ENCODE measurements around the gene SNAI1. TPM values are rescaled to one million over a fixed set of nuclear protein-coding genes. Genes with fewer than 3 reads are reported as not detected.

SNAI1 gene
- polyA plus RNA-seq, 4 donors, result 1.1 to 7.8 (median 6.9) TPM; not detected in 1

- H3K4me1 ChIP-seq (ENCODE audit: control insufficient read depth in 3 of 3, insufficient read depth in 2 of 3, low read depth in 1 of 3, low read length in 2 of 3), result peaks cover 2 to 51% (median 7%) of the 10 kb centered on the region in 3 donors
- no peak overlapping the region for H3K4me3 ChIP-seq (ENCODE audit: low read depth in 1 of 3, low read length in 3 of 3)
- H3K27me3 ChIP-seq (ENCODE audit: control insufficient read depth in 3 of 3, insufficient read depth in 3 of 3, low read length in 3 of 3), result peaks cover 0 to 11% (median 0%) of the 10 kb centered on the region in 3 donors
- no peak for DNase-seq
- peaks cover 0 to 35% (median 0%) of the 10 kb centered on the region in 3 donors for H3K36me3 ChIP-seq (ENCODE audit: control insufficient read depth in 3 of 3, insufficient read depth in 2 of 3, low read depth in 1 of 3, low read length in 3 of 3)
- H3K9me3 ChIP-seq (ENCODE audit: control insufficient read depth in 2 of 2, insufficient read depth in 1 of 2, low read depth in 1 of 2, low read length in 1 of 2), result no peaks in the 10 kb centered on the region
- no peak overlapping the region for H3K27ac ChIP-seq (ENCODE audit: low read depth in 1 of 3, low read length in 2 of 3)
- no peak for FAIRE-seq
- WGBS, 3 donors, result 83 to 85% (median 84%) methylated on average over 4 of the region's 4 CpGs
Measured at GRCh38 chr20:49986049-49986448, 3.3 kb downstream of the SNAI1 start.

- H3K4me1 ChIP-seq (ENCODE audit: control insufficient read depth in 3 of 3, insufficient read depth in 2 of 3, low read depth in 1 of 3, low read length in 2 of 3), result peaks cover 2 to 39% (median 3%) of the 10 kb centered on the region in 3 donors
- DNase-seq (no peak), FAIRE-seq (no peak)
- H3K9me3 ChIP-seq (ENCODE audit: control insufficient read depth in 2 of 2, insufficient read depth in 1 of 2, low read depth in 1 of 2, low read length in 1 of 2), result no peaks in the 10 kb centered on the region
- WGBS, 3 donors, result 80 to 86% (median 85%) methylated on average over 15 of the region's 15 CpGs
- H3K27ac ChIP-seq (ENCODE audit: low read depth in 1 of 3, low read length in 2 of 3), result peak overlapping the region in 1 of 3 donors; percentile 56
- peaks cover 0 to 35% (median 0%) of the 10 kb centered on the region in 3 donors for H3K36me3 ChIP-seq (ENCODE audit: control insufficient read depth in 3 of 3, insufficient read depth in 2 of 3, low read depth in 1 of 3, low read length in 3 of 3)
- H3K27me3 ChIP-seq (ENCODE audit: control insufficient read depth in 3 of 3, insufficient read depth in 3 of 3, low read length in 3 of 3), result peaks cover 0 to 2% (median 0%) of the 10 kb centered on the region in 3 donors
- H3K4me3 ChIP-seq (ENCODE audit: low read depth in 1 of 3, low read length in 3 of 3), result no peak overlapping the region
Measured at GRCh38 chr20:49987015-49987867, 4.5 kb downstream of the SNAI1 start.

- Histone ChIP-seq H3K9me3 (ENCODE audit: control insufficient read depth in 2 of 2, insufficient read depth in 1 of 2, low read depth in 1 of 2, low read length in 1 of 2) (no peaks in the 10 kb centered on the region), H3K27ac (ENCODE audit: low read depth in 1 of 3, low read length in 2 of 3) (peak overlapping the region in 2 of 3 donors; percentile 40 to 56), H3K4me3 (ENCODE audit: low read depth in 1 of 3, low read length in 3 of 3) (no peak overlapping the region), H3K36me3 (ENCODE audit: control insufficient read depth in 3 of 3, insufficient read depth in 2 of 3, low read depth in 1 of 3, low read length in 3 of 3) (peaks cover 0 to 35% (median 0%) of the 10 kb centered on the region in 3 donors), H3K27me3 (ENCODE audit: control insufficient read depth in 3 of 3, insufficient read depth in 3 of 3, low read length in 3 of 3) (no peaks in the 10 kb centered on the region), H3K4me1 (ENCODE audit: control insufficient read depth in 3 of 3, insufficient read depth in 2 of 3, low read depth in 1 of 3, low read length in 2 of 3) (peaks cover 0 to 35% (median under 1%) of the 10 kb centered on the region in 3 donors)
- WGBS, 3 donors, result 76 to 90% (median 81%) methylated on average over 18 of the region's 18 CpGs
- no peak for DNase-seq
- FAIRE-seq, result no peak
Measured at GRCh38 chr20:49987868-49988690, 5.3 kb downstream of the SNAI1 start.

- peak overlapping the region in 2 of 3 donors; percentile 65 to 88 for H3K27ac ChIP-seq (ENCODE audit: low read depth in 1 of 3, low read length in 2 of 3)
- DNase-seq (peak in 1 of 2 donors; percentile 45), FAIRE-seq (no peak)
- peaks cover 0 to 23% (median 0%) of the 10 kb centered on the region in 3 donors for H3K4me1 ChIP-seq (ENCODE audit: control insufficient read depth in 3 of 3, insufficient read depth in 2 of 3, low read depth in 1 of 3, low read length in 2 of 3)
- no peak overlapping the region for H3K4me3 ChIP-seq (ENCODE audit: low read depth in 1 of 3, low read length in 3 of 3)
- H3K27me3 ChIP-seq (ENCODE audit: control insufficient read depth in 3 of 3, insufficient read depth in 3 of 3, low read length in 3 of 3), result no peaks in the 10 kb centered on the region
- no peaks in the 10 kb centered on the region for H3K9me3 ChIP-seq (ENCODE audit: control insufficient read depth in 2 of 2, insufficient read depth in 1 of 2, low read depth in 1 of 2, low read length in 1 of 2)
- H3K36me3 ChIP-seq (ENCODE audit: control insufficient read depth in 3 of 3, insufficient read depth in 2 of 3, low read depth in 1 of 3, low read length in 3 of 3), result peaks cover 0 to 26% (median 0%) of the 10 kb centered on the region in 3 donors
- WGBS, 3 donors, result 44 to 79% (median 71%) methylated on average over 21 to 22 of the region's 22 CpGs
Measured at GRCh38 chr20:49989234-49990065, 6.7 kb downstream of the SNAI1 start.

- Histone ChIP-seq H3K4me1 (ENCODE audit: control insufficient read depth in 3 of 3, insufficient read depth in 2 of 3, low read depth in 1 of 3, low read length in 2 of 3) (peaks cover 0 to 15% (median 0%) of the 10 kb centered on the region in 3 donors), H3K4me3 (ENCODE audit: low read depth in 1 of 3, low read length in 3 of 3) (no peak overlapping the region), H3K27ac (ENCODE audit: low read depth in 1 of 3, low read length in 2 of 3) (peak overlapping the region in 2 of 3 donors; percentile 53 to 65), H3K9me3 (ENCODE audit: control insufficient read depth in 2 of 2, insufficient read depth in 1 of 2, low read depth in 1 of 2, low read length in 1 of 2) (no peaks in the 10 kb centered on the region), H3K36me3 (ENCODE audit: control insufficient read depth in 3 of 3, insufficient read depth in 2 of 3, low read depth in 1 of 3, low read length in 3 of 3) (peaks cover 0 to 23% (median 0%) of the 10 kb centered on the region in 3 donors), H3K27me3 (ENCODE audit: control insufficient read depth in 3 of 3, insufficient read depth in 3 of 3, low read length in 3 of 3) (no peaks in the 10 kb centered on the region)
- 15 to 41% (median 35%) methylated on average over 9 of the region's 9 CpGs for WGBS, 3 donors
- FAIRE-seq, result no peak
- no peak for DNase-seq
Measured at GRCh38 chr20:49990271-49990720, 7.5 kb downstream of the SNAI1 start.

GRCh38 chr20:49993301-49993751 lies 10.5 kb downstream of the SNAI1 start:
- FAIRE-seq, result no peak
- WGBS, 3 donors, result 62 to 88% (median 69%) methylated on average over 6 of the region's 6 CpGs
- DNase-seq, result no peak
- peaks cover 0 to 3% (median 0%) of the 10 kb centered on the region in 3 donors for H3K36me3 ChIP-seq (ENCODE audit: control insufficient read depth in 3 of 3, insufficient read depth in 2 of 3, low read depth in 1 of 3, low read length in 3 of 3)
- H3K27me3 ChIP-seq (ENCODE audit: control insufficient read depth in 3 of 3, insufficient read depth in 3 of 3, low read length in 3 of 3), result no peaks in the 10 kb centered on the region
- H3K4me1 ChIP-seq (ENCODE audit: control insufficient read depth in 3 of 3, insufficient read depth in 2 of 3, low read depth in 1 of 3, low read length in 2 of 3), result peaks cover 0 to 15% (median 0%) of the 10 kb centered on the region in 3 donors
- H3K9me3 ChIP-seq (ENCODE audit: control insufficient read depth in 2 of 2, insufficient read depth in 1 of 2, low read depth in 1 of 2, low read length in 1 of 2), result no peaks in the 10 kb centered on the region
- no peak overlapping the region for H3K27ac ChIP-seq (ENCODE audit: low read depth in 1 of 3, low read length in 2 of 3)
- no peak overlapping the region for H3K4me3 ChIP-seq (ENCODE audit: low read depth in 1 of 3, low read length in 3 of 3)

- no peak overlapping the region for H3K4me3 ChIP-seq (ENCODE audit: low read depth in 1 of 3, low read length in 3 of 3)
- H3K9me3 ChIP-seq (ENCODE audit: control insufficient read depth in 2 of 2, insufficient read depth in 1 of 2, low read depth in 1 of 2, low read length in 1 of 2), result no peaks in the 10 kb centered on the region
- 87 to 94% (median 89%) methylated on average over 3 of the region's 3 CpGs for WGBS, 3 donors
- H3K36me3 ChIP-seq (ENCODE audit: control insufficient read depth in 3 of 3, insufficient read depth in 2 of 3, low read depth in 1 of 3, low read length in 3 of 3), result no peaks in the 10 kb centered on the region
- FAIRE-seq (no peak), DNase-seq (no peak)
- no peaks in the 10 kb centered on the region for H3K27me3 ChIP-seq (ENCODE audit: control insufficient read depth in 3 of 3, insufficient read depth in 3 of 3, low read length in 3 of 3)
- no peak overlapping the region for H3K27ac ChIP-seq (ENCODE audit: low read depth in 1 of 3, low read length in 2 of 3)
- no peaks in the 10 kb centered on the region for H3K4me1 ChIP-seq (ENCODE audit: control insufficient read depth in 3 of 3, insufficient read depth in 2 of 3, low read depth in 1 of 3, low read length in 2 of 3)
Measured at GRCh38 chr20:49995586-49995985, 12.8 kb downstream of the SNAI1 start.

All from small intestine (tissue), 7 donors.